Lung (tissue), 12 donors: Measurements from ENCODE around the gene ADIRF. TPM values are rescaled to one million over a fixed set of nuclear protein-coding genes. Genes with fewer than 3 reads are reported as not detected.

ENCODE experiments used
- ATAC-seq: fragments of 200-7000 bp; cut with Tn5 transposase; one replicate; pipeline ENCODE4 v1.9.1; 2020; ENCODE audit warnings: moderate number of reproducible peaks; ENCODE audit not compliant: insufficient read depth, low FRiP score
- DNase-seq, 3 donors: peaks; one replicate each; pipeline ENCODE4 v3.0.0-alpha.2; 2013 to 2017
- H3K27ac ChIP-seq, 2 donors: one replicate each; pipeline ENCODE4 v1.5.1; 2013; ENCODE audit warnings: mild to moderate bottlenecking in 2 of 2, moderate library complexity in 2 of 2, control low read depth in 1 of 2, inconsistent platforms in 1 of 2, low read depth in 1 of 2, low read length in 1 of 2
- H3K27me3 ChIP-seq, 3 donors: one replicate each; pipeline ENCODE4 v1.5.1; 2013; ENCODE audit warnings: low read length in 2 of 3; ENCODE audit not compliant: control insufficient read depth in 3 of 3, insufficient read depth in 3 of 3
- H3K36me3 ChIP-seq, 4 donors: one replicate each; pipeline ENCODE4 v1.5.1; 2013; ENCODE audit warnings: low read length in 4 of 4, mild to moderate bottlenecking in 1 of 4, moderate library complexity in 1 of 4; ENCODE audit not compliant: control insufficient read depth in 4 of 4, insufficient read depth in 4 of 4
- H3K4me1 ChIP-seq, 5 donors: one replicate each; pipeline ENCODE4 v1.5.1; 2013; ENCODE audit warnings: low read length in 5 of 5, mild to moderate bottlenecking in 2 of 5, moderate library complexity in 1 of 5; ENCODE audit not compliant: control insufficient read depth in 5 of 5, insufficient read depth in 5 of 5
- H3K4me3 ChIP-seq: one replicate; pipeline ENCODE4 v1.5.1; 2013; ENCODE audit warnings: mild to moderate bottlenecking, control low read depth, moderate library complexity
- H3K9ac ChIP-seq, 2 donors: one replicate each; pipeline ENCODE4 v1.5.1; 2013; ENCODE audit warnings: low read length in 2 of 2, control low read depth in 1 of 2; ENCODE audit not compliant: insufficient read depth in 1 of 2
- H3K9me3 ChIP-seq, 4 donors: one replicate each; pipeline ENCODE4 v1.5.1; 2013; ENCODE audit warnings: low read length in 3 of 4, mild to moderate bottlenecking in 1 of 4, moderate library complexity in 1 of 4; ENCODE audit not compliant: control insufficient read depth in 4 of 4, insufficient read depth in 3 of 4
- CTCF ChIP-seq: IDR thresholded peaks from 2 replicates; pipeline ENCODE4 v1.5.1; 2012; ENCODE audit warnings: mild to moderate bottlenecking; ENCODE audit errors: control extremely low read depth, extremely low read depth
- WGBS, 2 donors: extraction: QIAGEN DNeasy Blood & Tissue Kit; methylation state at CpG; one replicate each; pipeline ENCODE4 v1.1.7; 2013; 5-methylcytosine and 5-hydroxymethylcytosine counted together
- polyA plus RNA-seq, 2 donors: library from polyadenylated mRNA; stranded (reverse); fragments of 200-250 nt; gene quantifications; one replicate each; pipeline ENCODE4 v1.2.1, GENCODE V29; 2013
- total RNA-seq, 2 donors: library from RNA; depleted of rRNA in 1 of 2; stranded (reverse); fragments of >200 nt in 1 of 2; gene quantifications; one replicate each; pipeline ENCODE4 v1.2.1, GENCODE V29; 2014 to 2021
- donor health status: control.
- donor health status: control.
- donor health status: Bipolar disorder and iron deficiency.
- donor health status: healthy.
- donor health status: DM: yes; HTN: yes; CAD: no.

ADIRF gene
- total and polyA plus RNA-seq, 4 donors = 61.4 to 597 (median 320) TPM

DNA sequence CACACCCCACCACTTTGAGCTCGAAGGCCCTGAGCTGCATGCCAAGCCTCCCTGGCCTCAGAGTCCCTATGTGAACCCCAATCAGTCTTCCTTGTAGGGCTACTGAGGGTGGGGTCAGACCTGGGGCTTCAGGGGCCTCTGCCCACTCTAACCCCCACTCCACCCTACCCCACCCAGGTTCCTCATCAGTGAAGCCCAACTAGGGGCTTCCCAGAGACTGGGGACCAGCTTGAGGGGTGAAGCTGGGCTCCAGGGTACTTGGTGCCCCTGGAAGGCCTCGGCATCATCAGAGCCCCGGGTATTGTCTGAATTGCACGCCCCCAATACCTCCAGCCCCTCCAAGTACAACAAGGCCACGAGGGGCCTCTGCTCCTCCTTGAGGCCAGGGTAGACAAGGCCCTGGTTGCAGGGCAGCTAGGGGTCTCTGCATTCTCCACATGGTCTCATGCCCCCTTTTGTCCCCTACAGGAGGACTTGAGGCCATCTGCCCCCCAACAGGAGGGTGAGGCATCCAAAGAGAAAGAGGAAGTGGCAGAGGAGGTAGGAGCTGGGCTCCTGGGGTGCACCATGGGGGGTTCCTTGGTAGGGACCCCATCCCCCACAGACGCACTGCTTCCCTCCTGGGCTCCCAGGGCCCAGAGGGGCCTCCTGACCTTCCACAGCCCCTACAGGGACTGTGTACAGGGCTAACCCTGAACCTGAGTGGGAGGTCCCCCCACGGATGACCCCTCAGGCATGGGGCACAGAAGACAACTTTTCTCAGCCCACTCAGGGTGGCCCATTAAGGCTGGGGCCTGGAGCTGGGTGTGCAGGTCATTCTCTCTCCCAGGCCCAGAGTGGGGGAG, 5.9 kb upstream of the ADIRF start:
- ATAC-seq = no peak
- Histone ChIP-seq H3K27me3 (no peaks in the 10 kb centered on the region), H3K4me3 (no peak overlapping the region), H3K27ac (no peak overlapping the region), H3K36me3 (no peaks in the 10 kb centered on the region), H3K9ac (no peak overlapping the region), H3K9me3 (no peaks in the 10 kb centered on the region), H3K4me1 (peaks cover 0 to 38% (median 25%) of the 10 kb centered on the region in 5 donors)
- no peak for TF ChIP-seq CTCF
- WGBS, 2 donors = 90 to 93% methylated on average over 7 of the region's 7 CpGs
- DNase-seq = no peak

DNA sequence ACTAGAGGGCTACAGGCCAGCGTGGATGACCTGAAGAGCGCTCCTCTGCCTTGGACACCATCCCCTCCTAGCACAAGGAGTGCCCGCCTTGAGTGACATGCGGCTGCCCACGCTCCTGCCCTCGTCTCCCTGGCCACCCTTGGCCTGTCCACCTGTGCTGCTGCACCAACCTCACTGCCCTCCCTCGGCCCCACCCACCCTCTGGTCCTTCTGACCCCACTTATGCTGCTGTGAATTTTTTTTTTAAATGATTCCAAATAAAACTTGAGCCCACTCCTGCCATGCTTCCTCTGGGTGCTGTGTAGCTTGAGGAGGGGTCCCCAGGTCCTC, 5.3 kb upstream of the ADIRF start:
- no peak for DNase-seq
- H3K9ac ChIP-seq = no peak overlapping the region
- WGBS, 2 donors = 92 to 97% methylated on average over 7 of the region's 7 CpGs
- no peak overlapping the region for H3K4me3 ChIP-seq
- H3K27ac ChIP-seq = no peak overlapping the region
- H3K27me3 ChIP-seq = peaks cover 0 to 6% (median 5%) of the 10 kb centered on the region in 3 donors
- ATAC-seq = no peak
- TF ChIP-seq CTCF = no peak
- H3K9me3 ChIP-seq = no peaks in the 10 kb centered on the region
- peaks cover 0 to 37% (median 25%) of the 10 kb centered on the region in 5 donors for H3K4me1 ChIP-seq
- no peaks in the 10 kb centered on the region for H3K36me3 ChIP-seq

GRCh38 chr10:86963341-86963919, 4.9 kb upstream of the ADIRF start:
- no peak for TF ChIP-seq CTCF
- H3K4me1 ChIP-seq = peaks cover 0 to 35% (median 27%) of the 10 kb centered on the region in 5 donors
- no peak for ATAC-seq

More at GRCh38 chr10:86963341-86963919, 4.9 kb upstream of the ADIRF start:
- Histone ChIP-seq H3K9ac (no peak overlapping the region), H3K27me3 (peaks cover 0 to 7% (median 6%) of the 10 kb centered on the region in 3 donors), H3K9me3 (no peaks in the 10 kb centered on the region), H3K27ac (no peak overlapping the region), H3K36me3 (no peaks in the 10 kb centered on the region), H3K4me3 (no peak overlapping the region)
- 94% methylated on average over 12 of the region's 12 CpGs for WGBS, 2 donors
- no peak for DNase-seq
